ENCODE data around the gene LRIG1.
A peak's percentile ranks its signal among the peaks of the same experiment; 100 is the strongest.

Gene LRIG1

DNA sequence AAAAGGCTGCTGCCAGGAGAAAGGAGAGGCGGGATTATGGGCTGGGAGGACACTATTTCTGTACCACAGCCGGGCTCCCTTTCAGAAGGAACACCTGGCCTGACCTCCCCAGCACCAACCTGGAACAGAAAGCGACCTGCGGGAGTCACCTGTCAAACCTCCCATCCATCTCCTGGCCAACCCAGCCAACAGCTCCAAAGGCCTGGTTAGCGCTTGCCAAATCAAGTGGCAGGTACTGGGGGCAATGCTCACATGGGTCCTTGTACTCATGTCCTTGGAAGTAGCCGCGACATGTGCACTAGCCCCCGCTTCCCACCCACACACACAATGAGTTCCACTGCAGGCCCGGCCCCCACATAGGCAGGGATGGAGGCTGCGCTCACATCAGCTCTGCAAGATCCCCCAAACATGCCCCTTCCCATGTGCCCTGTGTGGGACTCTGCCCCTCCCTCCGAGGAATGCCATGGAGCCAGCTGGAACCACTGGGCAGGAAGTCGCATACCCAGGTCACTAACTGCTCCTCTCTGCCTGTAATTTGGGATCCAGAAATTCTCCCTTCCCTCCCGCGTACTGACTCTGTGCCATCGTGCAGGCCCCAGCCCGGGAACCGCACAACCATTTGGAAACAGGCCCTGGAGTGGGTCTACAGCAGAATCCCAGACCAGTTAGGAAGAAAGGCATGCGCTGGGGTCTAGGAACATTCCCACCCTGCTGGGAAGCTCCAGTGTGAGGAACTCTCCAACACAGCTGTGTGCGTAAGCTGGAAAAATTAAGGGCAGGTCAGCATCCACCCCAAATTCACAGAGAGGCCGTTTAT is 98.9 kb downstream of the LRIG1 start:
- DNase-seq (ENCODE audit: low read depth), result no peak
- TF ChIP-seq, protein P1, sequence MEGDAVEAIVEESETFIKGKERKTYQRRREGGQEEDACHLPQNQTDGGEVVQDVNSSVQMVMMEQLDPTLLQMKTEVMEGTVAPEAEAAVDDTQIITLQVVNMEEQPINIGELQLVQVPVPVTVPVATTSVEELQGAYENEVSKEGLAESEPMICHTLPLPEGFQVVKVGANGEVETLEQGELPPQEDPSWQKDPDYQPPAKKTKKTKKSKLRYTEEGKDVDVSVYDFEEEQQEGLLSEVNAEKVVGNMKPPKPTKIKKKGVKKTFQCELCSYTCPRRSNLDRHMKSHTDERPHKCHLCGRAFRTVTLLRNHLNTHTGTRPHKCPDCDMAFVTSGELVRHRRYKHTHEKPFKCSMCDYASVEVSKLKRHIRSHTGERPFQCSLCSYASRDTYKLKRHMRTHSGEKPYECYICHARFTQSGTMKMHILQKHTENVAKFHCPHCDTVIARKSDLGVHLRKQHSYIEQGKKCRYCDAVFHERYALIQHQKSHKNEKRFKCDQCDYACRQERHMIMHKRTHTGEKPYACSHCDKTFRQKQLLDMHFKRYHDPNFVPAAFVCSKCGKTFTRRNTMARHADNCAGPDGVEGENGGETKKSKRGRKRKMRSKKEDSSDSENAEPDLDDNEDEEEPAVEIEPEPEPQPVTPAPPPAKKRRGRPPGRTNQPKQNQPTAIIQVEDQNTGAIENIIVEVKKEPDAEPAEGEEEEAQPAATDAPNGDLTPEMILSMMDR (conservative IDR thresholded peaks at IDR 0.05; ENCODE audit: low read length), result no peak
- no peak overlapping the region for H3K4me3 ChIP-seq (ENCODE audit: low read length)

DNA sequence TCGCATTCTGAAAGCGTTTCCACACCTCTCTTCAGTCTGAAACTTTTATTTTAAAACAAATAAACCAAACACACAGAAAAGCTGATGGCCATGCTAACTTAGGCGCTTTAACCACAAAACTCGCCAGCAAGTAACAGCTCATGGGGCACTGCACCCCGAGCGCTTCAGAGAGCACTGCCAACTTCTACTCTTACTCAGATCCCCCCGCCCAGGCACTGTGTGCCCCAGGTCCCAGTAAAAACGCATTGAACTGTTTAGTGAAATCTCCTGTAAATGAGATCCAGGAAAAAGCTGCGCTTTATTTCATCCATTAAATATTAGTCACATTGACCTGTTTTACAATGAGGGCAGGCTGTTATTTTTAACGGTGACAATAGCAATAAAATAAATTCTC is 99.7 kb downstream of the LRIG1 start:
- no peak for DNase-seq (ENCODE audit: low read depth)
- TF ChIP-seq, protein P1 (conservative IDR thresholded peaks at IDR 0.05; ENCODE audit: low read length), result no peak
- no peak overlapping the region for H3K4me3 ChIP-seq (ENCODE audit: low read length)

DNA sequence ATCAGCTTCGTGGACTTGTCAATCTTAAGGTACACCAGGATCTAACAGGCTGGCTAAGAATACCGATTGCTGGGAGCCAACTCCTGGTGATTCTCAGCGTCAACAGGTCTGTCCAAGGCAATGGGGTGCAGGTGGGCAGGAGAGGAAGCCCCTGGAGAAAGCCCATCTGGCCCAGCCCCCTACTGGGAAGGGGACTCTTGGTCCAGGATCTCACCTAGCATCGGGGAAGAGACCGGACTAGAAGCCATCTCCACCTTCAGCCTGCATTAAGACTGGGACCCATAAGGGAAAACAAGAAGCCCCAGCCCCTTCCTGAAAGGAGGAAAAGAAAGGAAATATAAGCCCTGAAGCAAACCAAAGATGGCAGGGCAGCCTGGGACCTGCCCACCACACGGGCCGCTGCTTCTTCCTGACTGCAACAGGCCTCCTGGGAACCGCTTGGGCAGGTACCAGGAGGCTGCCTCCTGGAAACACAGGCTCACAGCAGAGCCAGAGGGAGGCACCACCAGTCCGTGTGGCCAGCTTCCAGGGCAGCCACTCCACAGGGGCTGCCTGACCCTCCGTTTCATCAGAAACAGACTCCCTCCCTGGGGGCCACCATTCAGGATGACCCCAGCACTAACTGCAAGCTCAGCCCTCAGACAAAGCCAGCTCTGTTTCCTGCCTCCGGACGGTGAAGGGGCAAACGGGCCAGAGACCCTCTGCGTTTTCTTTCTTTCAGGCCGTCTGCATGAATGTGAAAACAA is 100.2 kb downstream of the LRIG1 start:
- H3K4me3 ChIP-seq (ENCODE audit: low read length), result no peak overlapping the region
- TF ChIP-seq, protein P1 (conservative IDR thresholded peaks at IDR 0.05; ENCODE audit: low read length), result no peak
- no peak for DNase-seq (ENCODE audit: low read depth)

DNA sequence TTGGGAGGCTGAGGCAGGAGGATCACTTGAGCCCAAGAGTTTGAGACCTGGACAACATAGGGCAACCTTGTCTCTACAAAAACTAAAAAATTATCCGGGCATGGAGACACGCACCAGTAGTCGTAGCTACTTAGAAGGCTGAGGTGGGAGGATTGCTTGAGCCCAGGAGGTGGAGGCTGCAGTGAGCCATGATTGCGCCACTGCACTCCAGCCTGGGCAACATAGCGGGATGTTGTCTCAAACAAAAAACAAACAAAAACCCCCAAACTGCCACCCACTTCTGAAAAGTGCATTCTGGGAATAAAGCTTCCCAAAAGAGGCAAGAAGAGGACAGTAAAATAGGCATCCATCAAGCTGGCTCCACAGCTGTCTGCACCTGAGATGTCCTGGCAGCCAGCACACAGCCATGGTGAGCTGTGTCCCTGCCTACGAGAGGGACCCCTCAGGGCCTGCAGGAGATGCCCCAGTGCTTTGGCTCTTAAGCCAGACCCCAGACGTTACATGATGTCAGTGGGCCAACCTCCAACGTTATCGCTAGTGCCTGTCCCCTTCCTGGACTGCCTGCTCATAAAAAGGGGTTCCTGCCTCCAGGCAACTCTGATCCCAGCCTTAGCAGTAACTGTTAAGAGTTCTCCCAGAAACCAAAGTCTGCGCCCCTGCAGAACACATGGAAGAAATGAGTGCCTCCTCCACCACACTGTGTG is 101.1 kb downstream of the LRIG1 start:
- no peak for DNase-seq (ENCODE audit: low read depth)
- TF ChIP-seq, protein P1 (conservative IDR thresholded peaks at IDR 0.05; ENCODE audit: low read length), result no peak
- no peak overlapping the region for H3K4me3 ChIP-seq (ENCODE audit: low read length)

DNA sequence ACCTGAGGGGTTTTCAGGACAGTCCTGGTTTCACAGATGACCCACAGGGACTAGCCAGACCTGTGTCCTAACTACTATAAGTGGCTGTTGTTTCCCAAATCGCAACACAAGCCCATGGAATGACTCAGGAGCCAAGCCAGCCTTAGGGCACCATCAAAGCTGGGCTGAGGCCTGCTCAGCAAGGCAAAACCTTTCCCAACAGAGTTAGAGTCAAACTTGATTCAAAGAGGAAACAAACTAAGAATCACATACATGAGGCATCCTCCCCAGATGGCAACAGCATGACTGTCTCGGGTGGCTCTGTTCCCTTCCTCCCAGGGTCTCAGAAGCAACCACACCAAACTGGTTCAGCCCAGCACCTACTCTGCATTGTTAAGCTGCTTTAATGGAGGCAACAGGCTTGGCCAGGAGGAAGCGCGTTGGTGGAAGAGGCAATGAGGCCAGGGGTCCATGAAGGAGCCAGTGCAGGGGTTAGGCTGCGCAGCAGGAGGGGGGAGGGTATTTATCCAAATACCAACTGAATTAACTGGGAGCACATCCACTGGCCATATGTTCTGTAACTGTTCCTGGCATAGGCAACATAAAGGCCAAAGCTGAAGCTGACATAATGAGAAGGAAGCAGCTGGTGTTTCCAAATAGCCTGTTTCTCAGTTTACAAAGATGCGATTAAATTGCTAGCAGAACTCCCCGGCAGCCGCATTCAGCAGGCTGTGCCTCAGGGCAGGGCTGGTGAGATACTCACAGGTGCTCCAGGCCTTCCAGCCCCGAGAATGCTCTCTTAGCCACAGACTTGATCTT is 102.4 kb downstream of the LRIG1 start:
- DNase-seq (ENCODE audit: low read depth), result peak; percentile 37
- no peak overlapping the region for H3K4me3 ChIP-seq (ENCODE audit: low read length)
- TF ChIP-seq, protein P1 (conservative IDR thresholded peaks at IDR 0.05; ENCODE audit: low read length), result no peak

DNA sequence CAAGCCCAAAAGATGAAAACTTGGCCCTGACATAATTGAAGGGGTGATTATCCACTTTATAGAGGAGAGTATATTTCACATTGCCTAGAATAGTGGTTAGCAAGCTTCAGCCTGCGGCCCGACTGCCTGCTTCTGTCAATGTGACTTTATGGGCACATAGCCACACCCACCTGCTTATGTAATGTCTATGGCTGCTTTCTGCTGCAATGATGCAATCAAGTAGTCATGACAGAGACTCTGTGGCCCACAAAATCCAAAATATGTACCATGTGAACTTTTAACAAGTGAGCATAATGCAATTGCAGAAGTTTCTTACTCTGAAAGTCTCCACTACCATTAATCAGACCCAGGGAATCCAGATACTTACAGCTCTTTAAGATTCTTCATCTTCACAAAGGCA is 103.1 kb downstream of the LRIG1 start:
- peak; percentile 80 for DNase-seq (ENCODE audit: low read depth)
- TF ChIP-seq, protein P1 (conservative IDR thresholded peaks at IDR 0.05; ENCODE audit: low read length), result no peak
- no peak overlapping the region for H3K4me3 ChIP-seq (ENCODE audit: low read length)
